ENCODE measurements around the gene DENND10.

DENND10 gene

DNA sequence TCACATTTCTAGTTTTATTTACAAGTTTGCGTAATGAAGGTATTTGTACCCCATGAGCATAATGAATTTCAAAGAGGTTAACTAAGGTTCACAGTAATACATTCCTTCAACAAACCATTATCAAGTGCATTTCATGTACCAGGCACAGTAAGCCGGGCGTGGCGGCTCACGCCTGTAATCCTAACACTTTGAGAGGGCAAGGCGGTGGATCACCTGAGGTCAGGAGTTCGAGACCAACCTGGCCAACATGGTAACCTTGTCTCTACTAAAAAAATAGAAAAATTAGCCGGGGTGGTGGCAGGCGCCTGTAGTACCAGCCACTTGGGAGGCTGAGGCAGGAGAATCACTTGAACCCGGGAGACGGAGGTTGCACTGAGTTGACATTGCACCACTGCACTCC is 19.0 kb upstream of the DENND10 start:
- Histone ChIP-seq H3K9me3 (replicated peaks; ENCODE audit: insufficient read depth, low read length) (no peaks in the 10 kb centered on the region), H2AFZ (ENCODE audit: low read length) (no peak overlapping the region), H3F3A (ENCODE audit: insufficient read depth, low read length) (peaks cover 8% of the 10 kb centered on the region; the same call in 1 of the 2 replicates), H3K4me1 (ENCODE audit: low read length) (peaks cover 3% of the 10 kb centered on the region; the same call in 1 of the 2 replicates), H3K79me2 (ENCODE audit: low read length) (peaks cover 8% of the 10 kb centered on the region), H3K9ac (ENCODE audit: low read length) (no peak overlapping the region), H4K20me1 (ENCODE audit: insufficient read depth, low read length) (peaks cover under 1% of the 10 kb centered on the region; the same call in 1 of the 2 replicates), H3K27ac (ENCODE audit: low read length) (no peak overlapping the region), H3K9me2 (replicated peaks; ENCODE audit: insufficient read depth, low read length) (no peaks in the 10 kb centered on the region), H3K4me2 (ENCODE audit: low read depth, low read length) (no peak overlapping the region), H3K27me3 (replicated peaks; ENCODE audit: insufficient read depth, low read length) (no peaks in the 10 kb centered on the region), H3K4me3 (ENCODE audit: low read length) (no peak overlapping the region), H3K36me3 (replicated peaks; ENCODE audit: insufficient read depth, low read length) (no peaks in the 10 kb centered on the region)
- TF ChIP-seq CTCF (IDR thresholded peaks at IDR 0.05; ENCODE audit: low read length) (no peak), EZH2 (optimal IDR thresholded peaks at IDR 0.05; ENCODE audit: low read depth, low read length) (no peak), EZH2phosphoT487 (IDR thresholded peaks at IDR 0.05; ENCODE audit: low read length) (no peak)
- no peak for DNase-seq

DNA sequence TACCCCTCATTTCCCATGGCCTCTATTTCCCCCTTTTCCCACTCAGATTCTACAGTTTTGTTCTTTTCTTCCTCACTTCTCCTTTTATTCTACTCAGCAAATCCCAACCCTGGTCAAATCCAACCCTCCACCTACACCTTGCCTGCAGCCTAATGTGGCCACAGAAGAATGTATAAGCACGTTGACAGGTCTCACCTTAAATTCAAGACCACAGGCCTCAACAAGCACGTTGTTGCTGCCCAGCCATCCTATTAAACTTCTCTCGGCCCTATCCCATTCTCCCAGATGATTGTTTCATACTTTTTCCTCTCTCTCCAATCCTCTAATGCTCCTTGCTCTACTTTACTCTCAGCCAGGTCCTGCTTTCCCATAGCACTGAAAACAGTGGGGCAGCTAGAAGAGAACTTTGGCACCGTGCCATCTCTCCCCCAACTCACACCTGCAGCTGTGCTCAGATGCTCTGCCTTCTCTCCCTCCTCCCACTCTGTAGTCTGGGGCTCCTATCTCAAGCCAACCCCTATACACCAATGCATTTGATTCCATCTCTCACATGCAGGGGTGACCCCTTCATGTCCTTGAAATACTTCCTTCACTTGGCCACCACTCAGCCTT is 16.5 kb upstream of the DENND10 start:
- Histone ChIP-seq H3K9me2 (replicated peaks; ENCODE audit: insufficient read depth, low read length) (no peaks in the 10 kb centered on the region), H3K79me2 (ENCODE audit: low read length) (no peaks in the 10 kb centered on the region), H3F3A (ENCODE audit: insufficient read depth, low read length) (no peaks in the 10 kb centered on the region), H2AFZ (ENCODE audit: low read length) (no peak overlapping the region), H3K4me1 (ENCODE audit: low read length) (peaks cover 15% of the 10 kb centered on the region), H3K27ac (ENCODE audit: low read length) (no peak overlapping the region), H3K9ac (ENCODE audit: low read length) (no peak overlapping the region), H3K36me3 (replicated peaks; ENCODE audit: insufficient read depth, low read length) (no peaks in the 10 kb centered on the region), H4K20me1 (ENCODE audit: insufficient read depth, low read length) (no peaks in the 10 kb centered on the region), H3K9me3 (replicated peaks; ENCODE audit: insufficient read depth, low read length) (no peaks in the 10 kb centered on the region), H3K4me2 (ENCODE audit: low read depth, low read length) (no peak overlapping the region), H3K4me3 (ENCODE audit: low read length) (no peak overlapping the region), H3K27me3 (replicated peaks; ENCODE audit: insufficient read depth, low read length) (no peaks in the 10 kb centered on the region)
- TF ChIP-seq EZH2 (optimal IDR thresholded peaks at IDR 0.05; ENCODE audit: low read depth, low read length) (no peak), CTCF (IDR thresholded peaks at IDR 0.05; ENCODE audit: low read length) (no peak), EZH2phosphoT487 (IDR thresholded peaks at IDR 0.05; ENCODE audit: low read length) (no peak)
- DNase-seq = no peak

GRCh38 chr10:119090026-119090795 is 13.7 kb upstream of the DENND10 start:
- no peak overlapping the region for H3K9ac ChIP-seq (ENCODE audit: low read length)
- no peaks in the 10 kb centered on the region for H3K9me3 ChIP-seq (replicated peaks; ENCODE audit: insufficient read depth, low read length)
- no peaks in the 10 kb centered on the region for H3K79me2 ChIP-seq (ENCODE audit: low read length)
- no peak overlapping the region for H3K4me3 ChIP-seq (ENCODE audit: low read length)
- H3K4me2 ChIP-seq (ENCODE audit: low read depth, low read length) = no peak overlapping the region
- no peak for DNase-seq
- no peak overlapping the region for H3K27ac ChIP-seq (ENCODE audit: low read length)
- no peaks in the 10 kb centered on the region for H3K36me3 ChIP-seq (replicated peaks; ENCODE audit: insufficient read depth, low read length)
- peaks cover 15% of the 10 kb centered on the region for H3K4me1 ChIP-seq (ENCODE audit: low read length)
- no peaks in the 10 kb centered on the region for H3K27me3 ChIP-seq (replicated peaks; ENCODE audit: insufficient read depth, low read length)
- H3F3A ChIP-seq (ENCODE audit: insufficient read depth, low read length) = no peaks in the 10 kb centered on the region
- H2AFZ ChIP-seq (ENCODE audit: low read length) = no peak overlapping the region
- H3K9me2 ChIP-seq (replicated peaks; ENCODE audit: insufficient read depth, low read length) = no peaks in the 10 kb centered on the region
- H4K20me1 ChIP-seq (ENCODE audit: insufficient read depth, low read length) = no peaks in the 10 kb centered on the region
- TF ChIP-seq CTCF (IDR thresholded peaks at IDR 0.05; ENCODE audit: low read length) (no peak), EZH2phosphoT487 (IDR thresholded peaks at IDR 0.05; ENCODE audit: low read length) (no peak), EZH2 (optimal IDR thresholded peaks at IDR 0.05; ENCODE audit: low read depth, low read length) (no peak)
